ENCODE results near the gene HAP1. TPM values are rescaled to one million over a fixed set of nuclear protein-coding genes. Genes with fewer than 3 reads are reported as not detected.
A peak's percentile ranks its signal among the peaks of the same experiment; 100 is the strongest.
"Not testable (repeated sequence)": the region's sequence is repeated elsewhere in the genome, so short reads cannot be mapped to it uniquely, and the experiment has no call there.

Gene HAP1
- total RNA-seq, 1 donor from 2014 or later: 0.14 TPM

DNA sequence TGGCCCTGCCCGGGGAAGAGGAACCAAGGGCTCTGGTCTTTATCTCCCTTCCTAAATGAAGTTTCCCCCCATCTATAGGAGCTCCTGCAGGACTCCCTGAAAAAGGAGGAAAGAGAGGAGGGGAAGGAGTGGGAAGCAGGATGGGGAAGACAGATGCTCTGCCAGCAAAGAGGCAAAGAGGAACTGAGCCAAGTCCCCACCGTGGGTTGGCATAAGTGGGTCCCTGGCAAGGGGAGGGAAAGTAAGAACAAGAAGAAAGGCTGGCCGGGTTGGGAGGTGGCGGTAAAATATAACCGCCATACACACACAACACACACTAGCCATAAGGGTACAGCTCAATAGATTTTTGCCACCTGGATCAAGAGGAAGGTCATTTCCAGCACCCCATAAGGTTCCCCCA, 51.8 kb downstream of the HAP1 start:
- intact Hi-C loops (cut with DNase I): no loop called here
- no peak for DNase-seq (ENCODE audit: missing footprints)
- no peak for ATAC-seq

- DNase-seq (ENCODE audit: missing footprints): no peak
- intact Hi-C loops (cut with DNase I): no loop called here
These were observed 52.7 kb downstream of the HAP1 start for GRCh38 chr17:41681776-41682175.

GRCh38 chr17:41680426-41681040, 53.9 kb downstream of the HAP1 start:
- DNase-seq (ENCODE audit: missing footprints) (no peak), ATAC-seq (no peak)
- intact Hi-C loops (cut with DNase I): no loop called here

More at GRCh38 chr17:41681776-41682175, 52.7 kb downstream of the HAP1 start:
- ATAC-seq: no peak

DNA sequence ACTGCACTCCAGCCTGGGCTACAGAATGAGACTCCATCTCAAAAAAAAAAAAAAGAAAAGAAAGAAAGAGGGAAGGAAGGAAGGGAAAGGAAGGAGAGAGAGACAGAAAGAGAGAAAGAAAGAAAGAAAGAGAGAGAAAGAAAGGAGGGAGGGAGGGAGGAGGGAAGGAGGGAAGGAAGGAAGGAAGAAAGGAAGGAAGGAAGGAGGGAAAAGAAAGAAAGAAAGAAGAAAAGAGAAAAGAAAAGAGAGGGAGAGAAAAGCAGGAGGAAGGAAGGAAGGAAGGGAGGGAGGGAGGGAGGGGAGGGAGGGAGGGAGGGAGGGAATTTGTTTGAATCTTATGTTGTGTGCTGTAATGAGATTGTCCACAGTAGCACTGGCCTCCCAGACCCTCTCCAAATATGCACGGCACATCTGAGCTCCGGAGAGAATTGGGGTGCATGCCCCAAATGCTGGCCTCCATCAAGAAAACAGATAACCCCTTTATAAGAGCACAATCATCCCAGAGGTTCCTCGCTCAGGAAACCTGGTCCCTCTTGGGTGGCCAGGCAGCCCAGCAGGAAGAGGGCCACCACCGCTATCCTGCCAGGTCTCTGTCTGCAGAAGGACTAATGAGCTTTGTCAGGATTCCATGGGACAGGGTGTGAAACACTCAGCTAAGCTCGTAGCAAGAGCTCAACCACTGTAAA, 54.6 kb downstream of the HAP1 start:
- no peak for ATAC-seq
- intact Hi-C loops (cut with DNase I): no loop called here
- no peak for DNase-seq (ENCODE audit: missing footprints)

GRCh38 chr17:41678907-41679739, 55.3 kb downstream of the HAP1 start:
- intact Hi-C loops (cut with DNase I): no loop called here
- ATAC-seq (peak; percentile 40), DNase-seq (ENCODE audit: missing footprints) (no peak)

- intact Hi-C loops (cut with DNase I): no loop called here
- DNase-seq (ENCODE audit: missing footprints): no peak
- ATAC-seq: no peak
These were observed 56.0 kb downstream of the HAP1 start for GRCh38 chr17:41678411-41678906.

DNA sequence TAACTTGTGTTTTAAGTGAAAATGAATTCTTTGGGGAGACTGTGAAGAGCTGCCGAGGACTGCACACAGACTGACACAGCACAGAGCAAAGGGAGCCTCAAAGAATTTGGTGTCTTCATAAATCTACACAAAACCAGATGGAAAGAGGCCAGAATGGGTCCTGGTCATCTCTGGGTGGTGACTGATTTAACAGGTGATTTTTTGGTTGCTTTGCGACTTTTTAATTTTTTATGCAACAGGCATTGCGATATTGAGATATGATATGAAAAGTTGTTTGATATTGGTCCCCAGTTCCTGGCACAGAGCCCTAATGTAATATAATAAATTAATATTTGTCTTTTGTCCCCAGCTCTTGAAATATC, 58.4 kb downstream of the HAP1 start:
- DNase-seq (ENCODE audit: missing footprints) (no peak), ATAC-seq (no peak)
- intact Hi-C loops (cut with DNase I): no loop called here

GRCh38 chr17:41675157-41676057, 59.0 kb downstream of the HAP1 start:
- ATAC-seq; intact Hi-C loops (cut with DNase I): not testable (repeated sequence)
- DNase-seq (ENCODE audit: missing footprints): peak; percentile 4

Other genes starting within 250 kb of the HAP1 start
- not detected for gene KRT36, start 244.7 kb downstream of the HAP1 start, total RNA-seq
- gene KRT13, start 229.0 kb downstream of the HAP1 start, total RNA-seq: not detected
- not detected for gene KRT15, start 215.8 kb downstream of the HAP1 start, total RNA-seq
- 1.4 TPM for gene KRT19, start 206.3 kb downstream of the HAP1 start, total RNA-seq
- gene KRT9, start 162.6 kb downstream of the HAP1 start, total RNA-seq: not detected
- not detected for gene KRT14, start 147.7 kb downstream of the HAP1 start, total RNA-seq
- gene KRT16, start 121.9 kb downstream of the HAP1 start, total RNA-seq: not detected
- gene KRT17, start 110.1 kb downstream of the HAP1 start, total RNA-seq: not detected
- 1,166 TPM for gene EIF1, start 45.8 kb downstream of the HAP1 start, total RNA-seq
- not detected for gene GAST, start 22.3 kb downstream of the HAP1 start, total RNA-seq
- 192 TPM for gene JUP, start 52.1 kb upstream of the HAP1 start, total RNA-seq
- 7.8 TPM for gene P3H4, start 77.3 kb upstream of the HAP1 start, total RNA-seq
- gene FKBP10, start 78.4 kb upstream of the HAP1 start, total RNA-seq: 11.7 TPM
- gene NT5C3B, start 101.6 kb upstream of the HAP1 start, total RNA-seq: 18.1 TPM
- not detected for gene KLHL10, start 103.2 kb upstream of the HAP1 start, total RNA-seq
- gene KLHL11, start 130.8 kb upstream of the HAP1 start, total RNA-seq: 3.7 TPM
- gene ACLY, start 184.3 kb upstream of the HAP1 start, total RNA-seq: 32.3 TPM
- 0.76 TPM for gene ODAD4, start 196.0 kb upstream of the HAP1 start, total RNA-seq
- 28.2 TPM for gene CNP, start 232.2 kb upstream of the HAP1 start, total RNA-seq

All from Right ventricle myocardium inferior (tissue), 1 donor.